22Rv1 (cell line): ENCODE measurements around the gene FBXL20.

Experiments used
- CTCF ChIP-seq: fragments of 450-650 bp; IDR thresholded peaks from 2 replicates; pipeline ENCODE4 v1.5.1; 2017; ENCODE audit warnings: mild to moderate bottlenecking
- ZFX ChIP-seq: fragments of 450-650 bp; IDR thresholded peaks from 2 replicates; pipeline ENCODE4 v1.6.1; 2017; ENCODE audit warnings: antibody characterized with exemption, borderline replicate concordance

- no peak for TF ChIP-seq CTCF
- no peak for TF ChIP-seq ZFX
These were observed 65.7 kb downstream of the FBXL20 start for GRCh38 chr17:39335704-39336223.
